ENCODE data around the gene SDF4.

The SDF4 gene

DNA sequence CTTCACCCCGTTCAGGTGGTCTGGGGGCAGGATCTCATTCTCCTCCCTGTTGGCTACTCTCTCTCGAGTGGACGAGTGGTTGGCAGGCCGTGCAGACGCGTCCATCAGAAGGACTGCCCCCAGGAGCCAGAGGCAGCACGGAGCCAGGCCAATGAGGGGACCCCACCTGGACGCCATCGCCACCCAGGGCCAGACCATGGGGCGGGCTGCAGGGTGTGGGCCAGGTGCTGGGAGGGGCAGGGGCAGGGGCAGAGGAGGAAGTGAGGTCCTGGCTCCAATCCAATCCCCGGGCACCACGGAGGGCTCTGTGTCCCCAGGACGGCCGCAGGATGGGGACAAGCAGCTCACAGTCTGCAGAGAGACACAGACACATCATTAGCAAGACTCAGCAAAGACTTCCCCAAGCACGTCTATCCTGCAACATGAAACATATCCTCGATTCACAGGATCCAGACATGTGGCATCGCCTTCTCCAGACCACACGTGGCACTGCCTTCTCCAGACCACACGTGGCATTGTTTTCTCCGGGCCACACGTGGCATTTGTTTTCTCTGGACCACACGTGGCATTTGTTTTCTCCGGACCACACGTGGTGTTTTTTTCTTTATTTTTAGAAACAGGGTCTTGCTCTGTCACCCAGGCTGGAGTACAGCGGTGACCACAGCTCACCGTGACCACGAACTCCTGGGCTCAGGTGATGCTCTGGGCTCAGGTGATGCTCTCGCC is 3.0 kb downstream of the SDF4 start:
- DNase-seq (ENCODE audit: low spot score) = no peak

DNA sequence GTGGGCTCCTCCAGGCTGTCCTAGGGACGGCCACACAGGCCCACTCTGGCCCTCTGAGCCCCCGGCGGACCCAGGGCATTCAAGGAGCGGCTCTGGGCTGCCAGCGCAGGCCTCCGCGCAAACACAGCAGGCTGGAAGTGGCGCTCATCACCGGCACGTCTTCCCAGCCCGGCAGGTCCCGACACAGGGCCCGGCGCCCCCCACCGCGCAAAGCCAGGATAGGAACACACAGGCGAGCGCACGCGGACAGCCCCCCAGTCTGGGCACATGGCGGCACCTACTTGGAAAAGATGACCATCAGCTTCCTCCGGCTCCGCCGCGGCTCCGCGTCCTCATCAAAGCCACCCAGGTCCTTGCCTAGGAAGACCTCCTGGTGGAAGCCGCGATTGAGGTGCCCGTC is 3.6 kb downstream of the SDF4 start:
- no peak for DNase-seq (ENCODE audit: low spot score)

DNA sequence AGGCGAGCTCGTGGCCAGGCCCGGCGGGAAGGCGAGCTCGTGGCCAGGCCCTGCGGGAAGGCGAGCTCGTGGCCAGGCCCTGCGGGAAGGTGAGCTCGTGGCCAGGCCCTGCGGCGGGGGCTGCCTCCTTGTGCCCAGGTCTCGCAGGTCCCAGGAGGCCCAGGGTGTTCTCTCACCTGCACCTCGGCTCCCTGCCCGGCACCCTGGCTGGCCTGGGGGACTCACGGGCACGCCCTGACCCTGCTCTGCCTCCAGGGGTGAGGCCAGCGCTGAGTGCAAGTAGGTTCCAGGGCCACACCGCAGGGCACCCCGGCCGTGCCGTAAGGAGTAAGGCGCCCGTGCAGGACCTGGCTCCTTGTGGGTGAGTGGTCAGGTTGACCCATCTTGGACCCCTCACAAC is 4.4 kb downstream of the SDF4 start:
- DNase-seq (ENCODE audit: low spot score) = no peak

DNA sequence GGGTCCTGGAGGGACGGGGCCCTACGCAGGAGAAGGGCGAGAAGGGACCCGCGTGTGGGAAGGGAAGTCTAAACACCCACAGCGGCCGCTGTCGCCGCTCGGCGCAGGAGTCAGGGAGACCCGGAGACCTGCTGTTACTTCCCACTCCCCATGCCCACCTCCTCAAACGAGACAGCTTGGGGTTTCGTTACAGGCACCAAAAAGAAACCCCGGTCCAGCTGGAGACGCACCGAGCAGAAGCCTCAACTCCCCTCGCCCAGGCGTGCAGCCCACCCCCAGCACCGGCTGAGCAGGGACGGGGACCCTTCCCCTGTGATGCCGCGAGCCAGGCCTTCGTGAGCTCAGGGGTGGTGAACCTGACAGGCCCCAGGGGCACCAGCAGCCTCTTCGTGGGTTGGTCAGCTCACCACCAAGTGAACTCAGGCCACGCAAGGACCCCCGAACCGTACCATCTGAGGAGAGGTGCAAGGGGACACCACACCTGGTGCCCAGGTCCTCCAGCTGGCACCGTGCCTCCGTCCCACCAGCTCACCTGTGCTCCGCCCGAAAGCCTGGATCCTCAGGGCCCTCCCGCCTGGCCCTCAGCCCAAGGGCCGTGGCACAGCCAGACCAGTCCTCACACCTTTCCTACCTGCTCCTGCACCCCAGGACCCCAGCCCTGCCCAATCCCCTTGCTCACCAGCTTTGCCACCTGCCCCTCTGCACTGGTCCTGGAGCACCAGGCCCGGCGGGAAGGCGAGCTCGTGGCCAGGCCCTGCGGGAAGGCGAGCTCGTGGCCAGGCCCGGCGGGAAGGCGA is 5.0 kb downstream of the SDF4 start:
- DNase-seq (ENCODE audit: low spot score) = no peak

DNA sequence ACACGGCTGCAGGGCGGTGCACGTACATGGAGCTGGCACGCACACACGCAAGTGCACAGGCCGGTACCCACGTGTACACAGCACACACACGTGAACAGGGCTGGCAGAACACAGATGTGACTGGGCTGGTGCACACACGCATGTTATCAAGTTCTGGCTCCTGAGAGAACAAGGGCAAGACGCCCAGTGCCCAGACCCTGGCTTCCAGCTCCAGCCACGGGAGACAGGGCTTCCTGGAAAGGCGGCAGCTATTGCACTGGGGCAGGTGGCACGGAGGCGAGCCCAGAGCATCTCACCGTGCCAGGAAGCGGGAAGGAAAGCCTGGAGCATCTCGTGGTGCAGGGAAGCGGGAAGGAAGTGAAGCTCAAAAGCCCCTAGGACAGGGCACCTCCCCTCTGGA is 5.9 kb downstream of the SDF4 start:
- no peak for DNase-seq (ENCODE audit: low spot score)

DNA sequence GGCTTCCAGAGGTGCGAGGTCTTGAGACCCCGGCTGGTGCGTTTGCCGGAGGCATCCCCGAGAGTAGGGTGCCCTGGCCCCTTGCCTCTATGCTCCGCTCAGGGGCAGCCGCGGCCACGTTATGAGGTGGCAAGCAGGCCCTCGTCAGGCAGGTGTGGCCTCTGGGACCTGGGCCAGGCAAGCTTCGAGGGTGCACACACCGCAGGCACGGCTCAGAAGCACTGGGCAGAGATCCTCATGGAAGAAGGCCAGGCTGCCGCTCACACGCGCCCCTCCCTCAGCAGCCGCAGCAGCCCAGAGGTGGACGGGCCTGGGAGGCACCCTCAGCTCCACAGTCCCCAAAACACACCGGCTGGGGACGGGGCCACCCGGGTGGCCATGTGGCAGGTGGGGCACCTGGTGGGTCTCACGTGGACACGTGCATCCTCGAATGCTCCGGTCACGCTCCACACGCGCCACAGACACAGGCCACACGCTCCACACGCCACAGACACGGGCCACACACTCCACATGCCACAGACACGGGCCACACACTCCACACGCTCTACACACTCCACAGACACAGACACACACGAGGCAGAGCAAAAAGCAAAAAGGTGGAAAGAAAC is 6.5 kb downstream of the SDF4 start:
- no peak for DNase-seq (ENCODE audit: low spot score)

DNA sequence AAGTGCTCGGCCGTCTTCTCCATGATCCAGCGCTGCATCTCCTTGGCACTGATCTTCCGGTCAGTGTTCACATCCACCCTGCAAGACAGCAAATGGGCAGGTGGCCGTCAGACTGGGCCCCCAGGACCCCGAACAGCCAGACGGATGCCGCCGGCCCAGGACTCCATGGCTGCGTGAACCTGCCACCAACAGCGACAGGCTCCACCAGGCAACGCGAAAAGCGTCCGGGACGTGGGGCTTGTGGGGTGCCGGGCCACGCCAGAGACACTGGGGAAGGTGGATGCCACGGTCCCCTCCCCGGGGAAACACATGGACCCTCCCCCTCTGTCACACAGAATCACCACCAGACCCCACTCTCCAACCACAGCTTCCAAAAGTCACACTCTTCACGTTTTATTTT is 7.9 kb downstream of the SDF4 start:
- no peak for DNase-seq (ENCODE audit: low spot score)

DNA sequence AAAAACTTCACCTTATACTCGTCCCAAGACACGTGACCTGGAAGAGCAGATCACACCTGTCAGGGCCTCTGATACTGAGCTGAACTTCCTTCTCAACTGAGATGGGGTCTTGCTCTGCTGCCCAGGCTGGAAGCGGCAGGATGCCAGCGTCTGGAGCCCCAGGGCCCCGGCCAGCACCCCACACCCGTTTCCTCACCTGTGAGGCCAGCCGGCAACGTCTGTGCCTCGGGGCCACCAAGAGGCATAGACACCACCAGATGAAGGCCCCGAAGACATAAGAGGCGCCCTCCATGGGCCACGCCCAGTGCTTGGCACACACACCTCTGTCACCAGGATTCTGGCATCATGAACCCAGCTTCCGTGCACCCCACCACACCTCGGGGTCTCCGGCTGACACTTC is 8.5 kb downstream of the SDF4 start:
- no peak for DNase-seq (ENCODE audit: low spot score)

DNA sequence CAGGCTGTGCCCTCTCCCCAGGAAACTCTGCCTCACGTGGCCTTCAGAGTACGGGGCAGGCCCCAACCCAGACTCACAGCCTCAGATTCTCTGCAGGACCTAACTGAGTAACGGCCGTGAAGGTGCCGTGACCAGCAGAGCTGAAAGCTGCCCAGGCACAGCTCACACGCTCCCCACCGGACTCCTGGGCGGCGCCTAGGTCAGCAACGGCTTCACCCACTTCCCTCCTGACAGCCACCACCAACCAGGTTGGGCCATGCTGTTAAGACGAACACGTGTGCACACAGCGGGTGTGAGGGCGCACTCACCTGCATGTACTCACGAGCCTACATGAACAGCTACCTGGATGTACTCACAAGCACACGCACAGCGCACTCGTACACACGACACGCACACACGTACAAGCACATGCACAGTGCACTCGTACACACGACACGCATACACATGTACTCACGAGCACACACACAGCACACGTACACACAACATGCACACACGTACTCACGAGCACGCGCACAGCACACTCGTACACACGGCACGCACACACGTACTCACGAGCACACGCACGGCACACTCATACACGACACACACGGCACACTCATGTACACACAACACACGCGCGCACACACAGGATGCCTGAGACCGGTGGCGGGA is 9.1 kb downstream of the SDF4 start:
- DNase-seq (ENCODE audit: low spot score) = no peak

DNA sequence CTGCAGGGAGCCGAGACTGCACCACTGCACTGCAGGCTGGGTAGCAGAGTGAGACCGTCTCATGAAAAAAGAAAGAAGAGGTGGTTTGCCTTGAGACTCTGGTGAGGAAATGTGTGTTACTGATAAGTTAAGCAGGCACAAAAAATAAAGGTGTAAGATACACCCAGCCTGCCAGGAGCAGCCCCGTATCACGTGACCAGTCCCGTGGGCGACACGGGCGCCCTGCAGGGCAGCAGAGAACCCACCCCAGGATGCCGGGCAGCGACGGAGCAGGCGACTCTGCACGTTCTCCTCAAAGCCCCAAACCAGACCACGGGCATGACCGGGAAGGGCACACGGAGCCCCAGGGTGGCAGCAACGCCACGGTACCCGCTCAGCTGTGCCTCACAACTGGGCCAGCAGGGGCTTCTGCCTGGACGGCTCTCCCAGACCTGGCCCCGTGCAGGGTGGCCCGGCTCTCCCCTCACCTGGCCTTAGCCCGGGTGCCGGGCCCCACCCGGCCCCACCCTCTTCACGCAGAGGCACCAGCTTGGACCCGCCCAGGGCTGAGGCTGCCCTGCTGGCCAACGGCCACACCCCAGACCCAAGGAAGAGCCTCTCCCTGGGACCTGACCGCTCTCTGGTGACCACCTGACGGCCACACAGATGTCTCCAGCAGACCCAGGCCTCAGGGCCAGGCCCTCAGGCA is 9.8 kb downstream of the SDF4 start:
- peak; percentile 5 for DNase-seq (ENCODE audit: low spot score)

DNA sequence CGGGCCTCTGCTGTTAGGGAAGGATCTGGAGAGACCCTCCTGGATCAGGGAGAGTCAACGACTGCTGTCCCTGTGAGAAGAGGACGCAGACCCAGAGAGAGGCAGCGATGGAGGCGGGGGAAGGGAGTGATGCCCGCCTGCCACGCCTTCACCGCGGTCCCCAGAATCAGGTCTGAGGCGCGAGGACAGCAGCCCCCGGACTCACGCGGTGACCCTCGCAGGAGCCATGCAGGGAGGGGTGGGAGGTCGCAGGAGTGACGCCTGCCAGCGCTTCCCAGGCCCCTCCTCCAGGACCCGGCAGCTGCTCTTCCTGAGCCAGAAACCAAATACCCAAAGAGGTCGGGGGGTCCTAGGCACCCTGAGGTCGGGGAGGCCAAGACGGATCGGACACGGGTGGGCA is 11.6 kb downstream of the SDF4 start:
- no peak for DNase-seq (ENCODE audit: low spot score)

DNA sequence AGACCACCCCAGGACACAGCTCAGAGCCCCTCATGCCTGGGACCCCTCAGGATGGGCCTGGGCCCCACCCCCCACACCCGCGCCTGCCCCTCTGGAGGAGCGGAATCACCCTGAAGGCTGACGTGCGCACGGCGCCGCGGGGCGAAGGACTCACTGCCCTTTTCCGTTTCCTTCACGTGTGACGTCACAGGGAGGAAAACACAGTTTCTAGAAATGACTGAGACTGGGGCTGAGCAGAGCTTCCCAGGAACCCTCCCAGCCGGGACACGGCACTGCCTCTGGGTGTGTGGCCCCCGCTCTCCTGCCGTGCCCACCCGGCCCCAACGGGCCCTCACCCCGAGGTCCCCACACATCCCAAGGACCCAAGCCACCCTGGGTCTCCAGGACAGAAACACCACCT is 12.5 kb downstream of the SDF4 start:
- no peak for DNase-seq (ENCODE audit: low spot score)

DNA sequence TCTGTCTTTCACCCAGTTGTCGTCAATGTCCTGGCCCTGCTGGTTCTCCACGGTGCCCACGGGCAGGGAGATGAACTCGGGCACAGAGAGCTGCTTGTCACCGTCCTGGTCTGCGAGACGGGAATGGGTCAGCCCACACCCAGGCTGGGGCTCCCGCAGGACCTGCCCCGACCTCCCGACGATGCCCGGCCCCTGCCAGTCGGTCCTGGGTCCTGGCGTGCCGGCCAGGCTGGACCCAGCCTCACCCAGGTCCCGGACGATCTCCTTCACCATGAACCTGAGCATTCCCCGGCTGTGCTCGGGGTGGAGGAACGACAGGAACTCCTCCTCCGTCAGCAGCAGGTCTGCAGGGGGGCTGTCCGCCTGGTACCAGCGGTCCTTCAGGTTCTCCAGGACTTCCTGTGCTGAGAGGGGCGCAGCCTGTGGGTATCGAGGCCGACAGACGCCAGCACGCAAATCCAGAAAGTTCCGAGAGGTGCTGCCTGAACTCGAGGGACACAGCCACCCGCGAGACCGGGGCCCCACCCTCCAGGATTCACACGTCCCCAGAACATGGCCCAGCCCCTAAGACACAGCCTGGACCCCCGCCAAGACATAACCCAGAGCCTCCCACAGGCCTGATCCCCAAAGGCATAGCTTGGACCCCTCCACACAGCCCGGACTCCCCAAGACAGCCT is 13.1 kb downstream of the SDF4 start:
- DNase-seq (ENCODE audit: low spot score) = no peak

DNA sequence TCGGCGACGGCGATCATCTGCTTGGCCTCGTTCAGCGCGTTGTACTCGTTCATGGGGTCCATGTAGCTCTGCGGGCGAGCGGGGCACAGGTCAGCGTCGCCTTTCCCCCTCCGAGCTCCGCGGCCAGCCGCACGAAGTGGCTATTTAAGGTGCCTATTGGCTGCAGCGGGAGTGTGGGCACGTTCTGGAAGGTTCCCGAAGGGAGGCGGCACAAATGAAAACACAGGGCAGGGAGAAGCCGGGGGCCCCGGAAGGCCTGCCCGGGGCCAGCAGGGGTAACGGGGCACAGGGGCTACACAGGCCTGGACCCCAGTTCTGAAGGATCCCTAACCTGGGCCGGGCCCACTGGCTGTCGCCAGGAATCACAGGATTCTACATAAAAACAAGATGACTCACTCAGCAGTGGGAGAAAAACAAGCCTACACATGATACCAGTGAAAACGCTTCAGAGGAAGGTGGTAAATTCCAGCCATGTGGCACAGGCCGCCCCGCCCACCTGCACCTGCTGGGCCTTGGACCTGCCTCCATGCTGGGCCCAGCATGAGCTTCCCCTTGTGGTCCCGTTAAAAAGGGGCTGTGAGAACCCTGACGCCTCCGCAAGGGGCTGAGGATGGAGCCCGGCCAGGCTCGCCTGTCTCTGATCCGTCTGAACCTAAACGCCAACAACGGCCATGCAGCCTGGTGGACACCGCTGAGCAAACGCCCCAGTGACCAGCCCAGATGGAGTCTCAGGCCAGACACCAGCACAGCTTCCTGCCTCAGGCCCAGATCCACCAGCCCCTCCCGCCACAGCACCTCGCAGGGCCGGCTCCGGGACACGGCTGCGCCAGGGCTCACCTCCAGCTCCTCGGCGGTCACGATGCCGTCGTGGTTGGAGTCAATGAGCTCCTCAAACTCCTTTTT is 13.9 kb downstream of the SDF4 start:
- DNase-seq (ENCODE audit: low spot score) = no peak

DNA sequence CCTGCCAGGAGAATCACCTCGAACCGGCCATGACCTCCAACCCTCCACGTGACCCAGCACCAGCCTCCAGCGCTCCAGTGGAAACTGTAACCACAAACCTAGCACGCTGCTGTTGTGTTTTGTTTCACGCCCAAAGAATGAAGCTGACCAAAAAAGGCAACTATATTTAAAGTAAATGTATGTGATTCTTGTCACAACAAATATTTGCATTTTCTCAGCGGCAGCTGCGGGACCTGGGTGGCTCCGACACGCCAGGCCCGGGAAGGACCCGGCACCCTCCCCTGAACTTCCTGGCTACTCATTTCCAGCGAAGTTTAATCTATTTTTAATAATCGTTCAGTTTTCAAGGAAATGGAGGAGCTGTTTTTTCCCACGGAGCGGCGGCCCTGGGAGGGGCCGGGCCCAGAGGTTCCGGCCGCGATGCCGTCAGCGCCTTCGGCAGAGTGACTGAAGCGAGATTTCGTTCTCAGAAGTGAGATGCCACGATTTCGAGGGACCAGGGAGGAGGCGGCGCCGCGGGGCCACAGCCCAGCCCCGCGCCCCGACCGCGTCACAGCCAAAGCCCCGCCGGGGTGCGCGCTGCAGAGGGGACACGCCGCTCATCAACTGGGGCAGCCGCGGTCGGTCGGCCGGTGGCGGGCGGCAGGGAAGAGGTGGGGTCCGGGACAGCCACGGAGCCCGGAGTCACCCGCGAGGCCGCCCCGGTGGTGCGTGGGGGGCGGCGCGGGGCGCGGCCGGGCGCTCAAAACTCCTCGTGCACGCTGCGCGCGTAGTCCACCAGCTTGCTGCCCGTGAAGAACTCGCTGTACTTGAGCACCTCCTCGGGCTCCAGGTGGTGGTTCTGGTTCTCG is 14.8 kb downstream of the SDF4 start:
- DNase-seq (ENCODE audit: low spot score) = no peak

DNA sequence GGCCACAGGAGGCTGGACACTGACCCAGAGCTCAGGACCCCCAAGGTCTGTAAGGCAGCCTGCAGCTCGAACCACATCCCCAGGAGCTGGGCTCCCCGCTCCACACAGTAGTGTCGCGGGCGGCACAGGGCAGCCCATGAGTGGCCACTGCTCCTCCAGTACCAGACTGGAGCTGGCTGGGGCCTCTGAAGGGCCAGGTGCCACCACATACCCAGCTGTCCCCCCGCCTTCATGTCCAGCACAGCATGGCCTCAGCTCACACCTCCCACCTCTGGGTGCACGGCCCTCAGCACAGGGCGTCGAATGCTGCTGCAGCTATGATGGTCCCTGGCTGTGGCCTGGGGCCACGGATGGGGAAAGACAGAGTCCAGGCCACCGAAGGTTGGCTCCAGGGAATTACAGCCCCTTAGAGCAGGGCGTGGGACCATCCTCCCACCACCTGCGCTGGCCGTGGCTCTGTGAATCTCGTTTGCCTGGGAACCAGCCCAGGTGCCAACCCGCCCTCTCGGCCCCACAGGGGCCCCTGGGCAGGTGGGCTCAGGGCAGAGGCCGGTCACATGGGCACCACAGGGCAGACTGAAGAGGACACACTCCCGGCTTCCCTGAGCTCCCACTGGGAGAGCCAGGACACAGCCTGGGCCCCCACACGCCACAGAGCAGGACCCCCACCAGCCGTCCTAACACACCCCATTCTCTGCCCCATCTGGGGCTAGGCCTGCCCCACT is 15.8 kb downstream of the SDF4 start:
- no peak for DNase-seq (ENCODE audit: low spot score)

DNA sequence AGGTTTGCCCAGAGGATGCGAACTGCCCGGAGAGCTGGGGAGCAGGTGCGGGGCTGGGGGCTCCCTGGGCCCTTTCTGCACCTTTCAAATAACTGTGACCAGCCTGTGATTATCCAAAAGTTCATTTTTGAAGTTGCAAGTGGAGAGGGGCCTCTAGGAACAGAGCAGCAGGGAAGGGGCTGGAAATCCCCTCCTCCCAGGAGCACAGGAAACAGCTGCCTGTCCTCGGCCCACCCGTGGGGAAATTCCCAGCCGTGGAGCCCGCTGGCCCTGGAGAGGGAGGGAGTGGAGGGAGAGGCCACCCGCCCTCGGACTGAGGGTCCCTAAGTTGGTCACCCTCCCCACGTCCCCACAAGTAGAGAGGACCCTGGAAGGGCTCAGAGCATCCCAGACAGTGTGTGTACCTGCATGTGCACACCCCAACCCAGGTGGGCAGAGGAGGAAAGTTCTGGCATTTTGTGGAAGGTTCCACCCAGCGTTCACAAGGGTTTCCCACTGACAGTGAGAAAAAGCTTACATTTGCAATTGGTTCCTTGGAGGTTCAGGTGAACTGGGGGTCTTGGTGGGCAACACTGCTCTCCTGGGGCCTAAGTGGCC is 16.6 kb downstream of the SDF4 start:
- DNase-seq (ENCODE audit: low spot score) = no peak
